Left ventricle myocardium inferior (tissue), 1 donor: ENCODE measurements around the gene SPPL2B. TPM values are rescaled to one million over a fixed set of nuclear protein-coding genes. Genes with fewer than 3 reads are reported as not detected.

ENCODE experiments used
- DNase-seq: peaks from one replicate; pipeline ENCODE4 v3.0.0-alpha.2; 2020
- H3K27ac ChIP-seq: fragments of 200-600 bp; replicated peaks from 2 replicates; pipeline ENCODE4 v1.8.0; 2021
- H3K27me3 ChIP-seq: fragments of 200-600 bp; 2 replicates; pipeline ENCODE4 v1.8.0; 2021; ENCODE audit warnings: low read depth
- H3K36me3 ChIP-seq: fragments of 200-600 bp; 2 replicates; pipeline ENCODE4 v1.8.0; 2021
- H3K4me1 ChIP-seq: fragments of 200-600 bp; 2 replicates; pipeline ENCODE4 v1.8.0; 2021
- H3K4me3 ChIP-seq: fragments of 200-600 bp; 2 replicates; pipeline ENCODE4 v1.8.0; 2021; ENCODE audit warnings: mild to moderate bottlenecking, moderate library complexity
- H3K9me3 ChIP-seq: fragments of 200-600 bp; replicated peaks from 2 replicates; pipeline ENCODE4 v1.8.0; 2021
- CTCF ChIP-seq: fragments of 200-600 bp; IDR thresholded peaks from 2 replicates; pipeline ENCODE4 v1.8.0; 2021; ENCODE audit warnings: antibody characterized with exemption, mild to moderate bottlenecking, borderline replicate concordance
- intact Hi-C: fragments of 100-400 bp; cut with micrococcal nuclease; formaldehyde crosslinking; loops from one replicate; pipeline ENCODE4 v1.11.0; 2022
- total RNA-seq: library from RNA; stranded (reverse); fragmentation: NEBNext Ultra II Directional; extraction: Animal tissue kit (Norgen Biotek cat#: 25700); gene quantifications from one replicate; pipeline ENCODE4 v1.2.1, GENCODE V29; 2021
- donor health status: DM: no; HTN: yes; CAD: no; lungs with severe emphysema.

SPPL2B gene
- total RNA-seq, 1 donor from 2014 or later: 26.2 TPM

GRCh38 chr19:2351591-2351990 is 23.1 kb downstream of the SPPL2B start:
- Histone ChIP-seq H3K27me3 (no peaks in the 10 kb centered on the region), H3K4me1 (no peaks in the 10 kb centered on the region), H3K36me3 (peaks cover 35% of the 10 kb centered on the region), H3K4me3 (no peak overlapping the region), H3K27ac (no peak overlapping the region), H3K9me3 (no peaks in the 10 kb centered on the region)
- intact Hi-C loops: no loop called here
- no peak for TF ChIP-seq CTCF
- DNase-seq: no peak

GRCh38 chr19:2352121-2352520 is 23.6 kb downstream of the SPPL2B start:
- H3K36me3 ChIP-seq: peaks cover 35% of the 10 kb centered on the region
- no peak for TF ChIP-seq CTCF
- intact Hi-C loops: no loop called here
- no peaks in the 10 kb centered on the region for H3K4me1 ChIP-seq
- H3K27me3 ChIP-seq: no peaks in the 10 kb centered on the region
- no peak overlapping the region for H3K27ac ChIP-seq
- H3K9me3 ChIP-seq: no peaks in the 10 kb centered on the region
- H3K4me3 ChIP-seq: no peak overlapping the region
- no peak for DNase-seq

- Histone ChIP-seq H3K9me3 (no peaks in the 10 kb centered on the region), H3K27me3 (no peaks in the 10 kb centered on the region), H3K4me1 (no peaks in the 10 kb centered on the region), H3K36me3 (peaks cover 35% of the 10 kb centered on the region), H3K27ac (no peak overlapping the region), H3K4me3 (no peak overlapping the region)
- DNase-seq: no peak
- no peak for TF ChIP-seq CTCF
- intact Hi-C loops: no loop called here
Measured at GRCh38 chr19:2353159-2353886, 24.8 kb downstream of the SPPL2B start.

- Histone ChIP-seq H3K4me1 (no peaks in the 10 kb centered on the region), H3K36me3 (peaks cover 35% of the 10 kb centered on the region), H3K4me3 (no peak overlapping the region), H3K27me3 (no peaks in the 10 kb centered on the region), H3K27ac (no peak overlapping the region), H3K9me3 (no peaks in the 10 kb centered on the region)
- DNase-seq: no peak
- intact Hi-C loops: no loop called here
- TF ChIP-seq CTCF: no peak
Measured at GRCh38 chr19:2353887-2354592, 25.6 kb downstream of the SPPL2B start.

- Histone ChIP-seq H3K4me3 (no peak overlapping the region), H3K9me3 (no peaks in the 10 kb centered on the region), H3K27me3 (no peaks in the 10 kb centered on the region), H3K27ac (no peak overlapping the region), H3K36me3 (peaks cover 35% of the 10 kb centered on the region), H3K4me1 (no peaks in the 10 kb centered on the region)
- TF ChIP-seq CTCF: no peak
- intact Hi-C loops: no loop called here
- no peak for DNase-seq
Measured at GRCh38 chr19:2354670-2355069, 26.2 kb downstream of the SPPL2B start.
